ENCODE results near the gene ST6GALNAC5.

DNA sequence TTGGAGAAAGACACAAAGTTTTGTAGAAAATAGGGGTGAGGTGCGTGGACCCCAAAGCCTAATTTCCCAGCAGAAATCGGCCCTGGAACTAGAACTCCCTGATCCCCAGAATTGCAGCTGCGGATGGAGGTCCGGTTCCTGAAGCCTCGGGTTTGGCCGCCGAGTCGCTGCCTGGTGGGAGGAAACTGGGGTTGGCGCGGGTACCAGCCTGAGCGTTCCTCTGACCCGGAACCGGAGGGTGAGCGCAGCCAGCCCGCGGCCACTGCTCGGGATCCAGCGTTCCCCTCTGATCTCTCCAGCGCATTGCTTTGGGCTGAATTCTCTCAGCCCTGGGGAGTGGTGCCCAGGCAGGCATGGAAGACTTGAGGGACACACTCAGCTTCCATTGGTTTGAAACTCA is 1.6 kb downstream of the ST6GALNAC5 start:
- TF ChIP-seq, protein P1, sequence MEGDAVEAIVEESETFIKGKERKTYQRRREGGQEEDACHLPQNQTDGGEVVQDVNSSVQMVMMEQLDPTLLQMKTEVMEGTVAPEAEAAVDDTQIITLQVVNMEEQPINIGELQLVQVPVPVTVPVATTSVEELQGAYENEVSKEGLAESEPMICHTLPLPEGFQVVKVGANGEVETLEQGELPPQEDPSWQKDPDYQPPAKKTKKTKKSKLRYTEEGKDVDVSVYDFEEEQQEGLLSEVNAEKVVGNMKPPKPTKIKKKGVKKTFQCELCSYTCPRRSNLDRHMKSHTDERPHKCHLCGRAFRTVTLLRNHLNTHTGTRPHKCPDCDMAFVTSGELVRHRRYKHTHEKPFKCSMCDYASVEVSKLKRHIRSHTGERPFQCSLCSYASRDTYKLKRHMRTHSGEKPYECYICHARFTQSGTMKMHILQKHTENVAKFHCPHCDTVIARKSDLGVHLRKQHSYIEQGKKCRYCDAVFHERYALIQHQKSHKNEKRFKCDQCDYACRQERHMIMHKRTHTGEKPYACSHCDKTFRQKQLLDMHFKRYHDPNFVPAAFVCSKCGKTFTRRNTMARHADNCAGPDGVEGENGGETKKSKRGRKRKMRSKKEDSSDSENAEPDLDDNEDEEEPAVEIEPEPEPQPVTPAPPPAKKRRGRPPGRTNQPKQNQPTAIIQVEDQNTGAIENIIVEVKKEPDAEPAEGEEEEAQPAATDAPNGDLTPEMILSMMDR (IDR thresholded peaks at IDR 0.05), result no peak
- TF ChIP-seq, protein P2, sequence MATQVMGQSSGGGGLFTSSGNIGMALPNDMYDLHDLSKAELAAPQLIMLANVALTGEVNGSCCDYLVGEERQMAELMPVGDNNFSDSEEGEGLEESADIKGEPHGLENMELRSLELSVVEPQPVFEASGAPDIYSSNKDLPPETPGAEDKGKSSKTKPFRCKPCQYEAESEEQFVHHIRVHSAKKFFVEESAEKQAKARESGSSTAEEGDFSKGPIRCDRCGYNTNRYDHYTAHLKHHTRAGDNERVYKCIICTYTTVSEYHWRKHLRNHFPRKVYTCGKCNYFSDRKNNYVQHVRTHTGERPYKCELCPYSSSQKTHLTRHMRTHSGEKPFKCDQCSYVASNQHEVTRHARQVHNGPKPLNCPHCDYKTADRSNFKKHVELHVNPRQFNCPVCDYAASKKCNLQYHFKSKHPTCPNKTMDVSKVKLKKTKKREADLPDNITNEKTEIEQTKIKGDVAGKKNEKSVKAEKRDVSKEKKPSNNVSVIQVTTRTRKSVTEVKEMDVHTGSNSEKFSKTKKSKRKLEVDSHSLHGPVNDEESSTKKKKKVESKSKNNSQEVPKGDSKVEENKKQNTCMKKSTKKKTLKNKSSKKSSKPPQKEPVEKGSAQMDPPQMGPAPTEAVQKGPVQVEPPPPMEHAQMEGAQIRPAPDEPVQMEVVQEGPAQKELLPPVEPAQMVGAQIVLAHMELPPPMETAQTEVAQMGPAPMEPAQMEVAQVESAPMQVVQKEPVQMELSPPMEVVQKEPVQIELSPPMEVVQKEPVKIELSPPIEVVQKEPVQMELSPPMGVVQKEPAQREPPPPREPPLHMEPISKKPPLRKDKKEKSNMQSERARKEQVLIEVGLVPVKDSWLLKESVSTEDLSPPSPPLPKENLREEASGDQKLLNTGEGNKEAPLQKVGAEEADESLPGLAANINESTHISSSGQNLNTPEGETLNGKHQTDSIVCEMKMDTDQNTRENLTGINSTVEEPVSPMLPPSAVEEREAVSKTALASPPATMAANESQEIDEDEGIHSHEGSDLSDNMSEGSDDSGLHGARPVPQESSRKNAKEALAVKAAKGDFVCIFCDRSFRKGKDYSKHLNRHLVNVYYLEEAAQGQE (IDR thresholded peaks at IDR 0.05; ENCODE audit: insufficient read depth in 1 of 2, low read depth in 2 of 2, low read length in 1 of 2), result no peak
- TF ChIP-seq SIN3A (IDR thresholded peaks at IDR 0.05; ENCODE audit: borderline replicate concordance, insufficient read depth, low read depth, low read length) (no peak), POLR2AphosphoS5 (IDR thresholded peaks at IDR 0.05; ENCODE audit: low read depth, low read length) (no peak), TCF7L2 (IDR thresholded peaks at IDR 0.05; ENCODE audit: low read depth, low read length) (no peak)

Data from Panc1 (cell line).